Stimulated activated CD4-positive, alpha-beta T cell treated with anti-CD3 and anti-CD28 coated beads, Interleukin-1b, Interleukin-23, amount 100 ng/mL, for 4 hours (primary cell): Measurements from ENCODE around the gene AGBL4.

ENCODE experiments used
- DNase-seq, 2 donors: peaks; one replicate each; pipeline ENCODE4 v3.0.0-alpha.2; 2020; ENCODE audit warnings: low read depth in 2 of 2

Gene AGBL4

GRCh38 chr1:48654606-48655210 is 1369.0 kb downstream of the AGBL4 start:
- no peak for DNase-seq

- DNase-seq: no peak
These were observed 1371.4 kb downstream of the AGBL4 start for GRCh38 chr1:48652334-48652733.

- DNase-seq: no peak
These were observed 1373.9 kb downstream of the AGBL4 start for GRCh38 chr1:48649880-48650279.

DNA sequence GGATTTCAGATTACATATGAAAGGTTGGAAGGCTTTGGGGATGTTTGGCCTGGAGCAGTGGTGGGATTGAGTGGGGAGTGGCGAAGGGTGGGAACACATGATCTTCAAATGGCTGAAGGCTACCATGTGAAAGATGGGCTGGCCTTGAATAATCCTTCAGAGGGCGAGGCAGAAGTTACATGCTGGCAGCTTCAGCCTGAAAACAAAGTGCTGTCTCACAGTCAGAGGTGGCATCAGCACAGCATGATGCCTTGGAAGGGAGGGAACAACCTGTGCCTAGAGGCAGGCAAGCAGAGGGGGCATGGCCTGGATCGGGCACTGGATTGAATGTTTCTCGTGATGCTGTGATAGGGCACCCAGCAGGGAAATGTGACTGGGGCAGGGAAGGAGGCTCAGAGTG is 1377.9 kb downstream of the AGBL4 start:
- no peak for DNase-seq

DNA sequence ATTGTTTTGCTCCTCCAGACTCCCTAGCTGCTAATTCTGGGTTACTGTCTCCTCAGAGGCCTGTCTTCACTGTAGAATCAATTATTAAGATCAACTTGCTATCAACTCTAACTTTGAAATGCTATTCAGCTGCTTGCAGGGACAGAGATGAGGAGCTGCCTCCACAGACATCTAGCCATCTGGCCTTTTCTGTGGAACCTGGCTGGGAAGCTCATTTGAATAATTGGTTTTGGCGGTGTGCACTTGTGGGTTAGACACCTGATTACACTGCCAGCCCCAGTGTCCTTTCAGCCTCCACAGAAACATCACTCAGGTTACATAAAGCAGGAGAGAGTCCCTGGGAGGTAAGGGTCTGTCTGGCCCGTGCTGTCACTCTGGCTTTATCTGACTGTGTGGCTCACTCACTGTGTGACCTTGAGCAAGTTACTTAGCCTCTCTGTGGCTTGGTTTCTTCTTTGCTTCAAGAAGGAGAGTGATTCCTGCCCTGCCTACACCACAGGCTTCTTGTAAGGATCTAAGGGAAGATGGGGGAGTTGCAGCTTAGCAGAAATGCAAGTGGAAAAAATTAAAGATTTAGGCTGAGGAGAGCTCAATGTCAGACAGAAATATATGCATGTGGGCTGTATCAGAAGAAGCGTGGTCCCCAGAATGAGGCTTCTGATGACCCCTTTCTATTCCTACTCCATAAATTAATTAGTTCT is 1378.7 kb downstream of the AGBL4 start:
- DNase-seq: no peak

GRCh38 chr1:48644190-48644900 is 1379.4 kb downstream of the AGBL4 start:
- DNase-seq: no peak

DNA sequence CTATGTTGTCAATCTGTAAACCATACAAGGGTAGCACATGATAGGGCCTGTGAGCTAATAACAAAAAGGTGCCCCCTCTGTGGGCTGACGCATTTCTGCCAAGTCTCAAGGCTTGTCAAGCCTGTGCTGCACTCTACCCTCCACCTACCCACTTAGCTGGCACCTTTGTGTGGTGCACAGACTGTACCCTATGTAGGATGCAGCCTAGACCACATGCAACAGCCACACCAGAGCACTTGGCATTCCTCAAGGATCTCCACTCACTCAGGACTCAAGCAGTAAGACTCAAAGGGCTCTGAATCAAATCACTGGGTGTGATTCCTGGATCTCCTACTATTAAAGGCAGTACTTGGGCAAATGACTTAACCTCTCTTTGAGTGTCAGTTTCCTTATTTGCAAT is 1380.6 kb downstream of the AGBL4 start:
- no peak for DNase-seq

- DNase-seq: no peak
These were observed 1382.8 kb downstream of the AGBL4 start for GRCh38 chr1:48640836-48641492.

- DNase-seq: no peak
These were observed 1393.9 kb downstream of the AGBL4 start for GRCh38 chr1:48629867-48630266.

DNA sequence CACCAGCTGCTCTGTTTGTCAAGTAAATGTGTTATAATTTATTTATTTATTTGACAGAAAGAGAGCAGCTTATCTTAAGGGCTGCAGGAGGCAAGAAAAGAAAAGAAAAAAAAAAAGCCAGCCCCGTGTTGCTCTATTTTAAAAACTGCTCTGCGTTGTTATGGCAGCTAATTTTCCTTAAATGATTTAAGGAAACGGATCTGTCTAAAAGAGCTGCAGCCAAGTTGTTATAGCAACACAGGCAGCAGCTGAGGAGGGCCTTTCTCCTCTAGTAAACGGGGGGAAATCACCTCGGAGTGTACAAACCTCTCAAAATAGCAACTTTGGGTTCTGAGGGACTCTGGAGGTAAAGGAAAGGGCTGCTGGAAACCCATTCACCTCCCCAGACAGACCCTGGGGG is 1396.3 kb downstream of the AGBL4 start:
- no peak for DNase-seq

GRCh38 chr1:48619539-48619938 is 1404.2 kb downstream of the AGBL4 start:
- no peak for DNase-seq

DNA sequence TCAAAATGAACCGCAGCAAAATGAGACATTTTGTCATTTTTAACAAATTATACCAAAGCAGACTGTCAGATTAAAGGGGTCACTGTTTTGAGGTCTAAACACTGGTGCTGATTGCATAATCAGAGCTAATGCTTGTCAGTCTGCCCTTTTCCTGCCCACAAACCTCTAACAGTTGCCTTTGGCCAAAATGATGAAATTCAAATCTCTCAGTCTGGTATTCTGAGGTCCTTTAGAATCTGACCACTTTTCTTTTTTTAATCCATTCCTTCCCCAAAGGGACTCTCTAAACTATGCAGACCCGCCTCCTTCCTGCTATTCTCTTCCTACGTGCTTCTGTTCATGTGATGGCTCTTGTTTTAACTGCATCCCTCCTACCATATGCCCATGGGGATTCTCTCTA is 1406.5 kb downstream of the AGBL4 start:
- no peak for DNase-seq

GRCh38 chr1:48616710-48617109 is 1407.0 kb downstream of the AGBL4 start:
- DNase-seq: no peak

DNA sequence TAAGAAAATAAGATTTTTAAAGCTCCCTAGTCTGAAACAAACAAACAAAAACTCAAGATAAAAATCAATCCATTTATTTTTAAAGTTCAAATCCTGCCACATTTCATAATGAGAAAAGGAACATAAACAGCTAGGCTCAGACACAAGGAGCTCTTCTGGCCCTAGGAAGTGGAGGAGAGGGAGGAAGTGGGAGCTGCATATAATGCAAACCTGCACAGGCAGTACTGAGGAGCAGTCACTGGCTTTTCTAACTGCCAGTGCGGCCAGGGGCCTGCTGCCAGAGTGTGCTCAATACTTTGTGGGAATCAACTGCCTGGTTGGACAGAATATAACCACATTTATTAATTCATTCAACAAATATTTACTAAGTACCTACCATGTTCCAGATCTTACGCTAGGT is 1411.9 kb downstream of the AGBL4 start:
- no peak for DNase-seq

DNA sequence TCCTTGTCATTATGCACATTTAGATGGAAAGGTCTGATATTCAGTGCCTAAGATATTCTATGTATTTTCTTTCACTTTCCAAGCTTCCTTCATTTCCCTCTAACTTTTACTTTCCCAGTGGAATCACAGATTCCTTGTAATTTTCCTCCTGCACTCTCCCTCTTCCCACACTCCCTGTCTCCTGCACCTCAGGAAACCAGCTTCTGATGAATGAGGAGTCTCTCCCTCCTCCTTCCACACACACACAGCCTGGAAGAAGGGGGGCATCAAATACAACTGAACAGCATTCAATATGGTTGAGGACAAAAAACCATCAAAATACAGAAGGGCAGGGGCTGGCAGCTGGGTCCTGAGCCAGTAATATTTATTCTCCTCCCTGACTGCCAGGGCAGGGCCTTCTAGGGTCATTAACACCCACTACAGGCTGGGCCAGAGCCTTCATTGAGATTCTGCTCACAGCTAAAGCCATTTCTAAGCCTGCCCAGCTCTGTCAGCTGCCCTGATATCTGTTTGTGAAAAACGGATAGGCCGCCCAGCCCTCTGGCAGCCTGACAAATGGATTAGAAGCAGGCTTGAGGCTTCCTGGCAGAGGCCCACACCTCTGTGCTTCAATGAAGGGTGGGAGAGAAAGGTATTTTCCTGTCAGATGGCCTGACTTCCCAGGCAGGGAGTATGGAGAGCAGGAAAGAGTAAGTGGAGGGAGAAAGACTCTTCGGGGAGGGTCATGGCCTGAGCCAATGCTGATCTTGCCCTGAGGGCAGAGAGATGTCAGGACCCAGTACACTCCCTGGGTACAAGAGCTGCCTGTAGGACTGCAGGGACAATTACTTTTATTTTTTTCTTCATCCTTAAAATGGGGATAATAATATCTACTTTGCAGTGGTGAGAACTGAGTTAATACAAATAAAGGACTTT is 1412.9 kb downstream of the AGBL4 start:
- DNase-seq: no peak

DNA sequence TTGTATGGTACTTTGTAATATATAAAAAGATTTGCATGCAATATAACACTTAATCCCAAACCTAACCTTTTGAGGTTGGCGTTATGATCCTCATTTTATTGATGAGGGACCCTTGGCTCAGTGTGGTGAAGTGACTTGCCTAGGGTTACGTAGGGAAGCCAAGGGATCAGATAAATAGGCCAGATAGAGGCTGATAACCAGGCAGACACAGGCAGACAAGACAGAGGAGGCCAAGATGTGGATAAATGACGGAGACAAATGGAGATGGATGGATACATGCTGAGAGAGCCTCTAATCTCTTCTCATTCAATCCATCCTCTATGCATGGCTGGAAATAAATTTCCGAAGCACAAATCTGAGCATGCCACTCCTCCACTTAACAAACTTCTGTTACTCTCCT is 1414.9 kb downstream of the AGBL4 start:
- no peak for DNase-seq

GRCh38 chr1:48603222-48603621 is 1420.5 kb downstream of the AGBL4 start:
- no peak for DNase-seq

DNA sequence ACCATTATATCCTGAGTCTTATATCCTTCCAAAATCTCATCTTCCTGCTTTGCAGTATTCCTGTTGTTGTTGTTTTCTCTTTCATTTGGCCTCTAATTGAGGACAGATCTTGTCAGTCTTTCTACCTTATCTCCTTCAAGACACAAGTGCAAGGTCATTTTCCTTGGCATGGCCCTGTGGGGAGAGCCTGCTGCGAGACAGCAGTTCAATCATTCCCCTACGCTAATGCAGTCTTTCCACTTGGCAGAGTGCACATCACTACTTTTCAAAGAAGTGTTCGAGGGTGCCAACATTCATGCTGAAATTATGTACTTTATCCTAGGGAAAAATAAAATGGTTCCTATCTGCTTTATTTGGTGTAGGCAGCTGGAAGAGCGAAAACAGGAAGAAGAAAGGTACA is 1421.4 kb downstream of the AGBL4 start:
- DNase-seq: no peak

DNA sequence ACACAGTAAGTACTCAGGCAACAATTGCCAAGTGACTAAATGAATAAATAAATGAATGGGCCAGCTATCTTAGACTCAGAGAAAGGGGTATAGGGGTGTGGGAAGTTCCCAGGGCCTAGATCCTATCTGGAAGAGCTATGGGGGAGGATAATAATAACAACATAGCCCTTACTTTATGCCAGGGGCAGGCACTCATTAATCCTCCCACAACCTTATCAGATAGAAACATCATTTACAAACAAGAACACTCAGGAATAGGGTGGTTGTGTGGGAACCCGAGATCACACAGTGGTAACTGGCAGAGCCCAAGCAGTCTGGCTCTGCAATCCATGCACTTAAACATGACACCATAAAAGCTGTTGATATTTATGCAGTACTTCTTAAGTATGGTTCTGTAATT is 1423.6 kb downstream of the AGBL4 start:
- DNase-seq: no peak

DNA sequence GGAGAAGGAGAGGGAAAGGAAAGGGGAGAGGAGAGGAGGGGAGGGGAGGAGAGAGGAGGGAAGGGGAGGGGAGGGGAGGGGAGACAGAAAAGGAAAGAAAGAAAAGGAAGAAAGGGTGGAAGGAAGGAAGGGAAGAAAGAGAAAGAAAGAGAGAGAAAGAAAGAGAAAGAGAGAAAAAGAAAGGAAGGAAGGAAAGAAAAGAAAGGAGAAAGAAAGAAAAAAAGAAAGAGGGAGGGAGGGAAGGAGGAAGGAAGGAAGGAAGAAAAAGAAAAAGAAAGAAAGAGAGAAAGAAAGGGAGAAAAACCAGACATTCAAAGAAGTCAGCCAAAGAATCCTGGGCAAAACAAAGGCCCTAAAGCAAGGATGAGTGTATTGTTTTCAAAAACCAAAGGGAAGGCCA is 1426.1 kb downstream of the AGBL4 start:
- no peak for DNase-seq

DNA sequence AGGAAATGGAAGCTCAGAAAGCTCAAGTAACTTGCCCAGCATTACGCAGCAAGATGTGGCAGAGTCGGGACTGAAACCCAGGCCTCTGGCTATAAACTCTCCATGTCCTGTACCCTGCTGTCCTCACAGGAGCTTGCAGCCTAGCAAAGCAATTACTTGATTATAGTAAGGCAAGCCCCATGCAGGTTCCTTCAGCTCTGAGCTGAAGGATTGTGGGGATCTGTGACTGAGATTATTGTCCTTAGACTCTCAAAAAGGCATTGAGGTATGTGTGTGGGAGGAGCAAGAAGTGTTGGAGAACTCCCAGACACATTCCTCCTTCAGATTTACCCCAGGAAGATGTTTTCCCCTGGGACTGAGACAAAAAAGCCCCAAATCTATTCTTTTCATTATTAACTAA is 1427.7 kb downstream of the AGBL4 start:
- DNase-seq: no peak

DNA sequence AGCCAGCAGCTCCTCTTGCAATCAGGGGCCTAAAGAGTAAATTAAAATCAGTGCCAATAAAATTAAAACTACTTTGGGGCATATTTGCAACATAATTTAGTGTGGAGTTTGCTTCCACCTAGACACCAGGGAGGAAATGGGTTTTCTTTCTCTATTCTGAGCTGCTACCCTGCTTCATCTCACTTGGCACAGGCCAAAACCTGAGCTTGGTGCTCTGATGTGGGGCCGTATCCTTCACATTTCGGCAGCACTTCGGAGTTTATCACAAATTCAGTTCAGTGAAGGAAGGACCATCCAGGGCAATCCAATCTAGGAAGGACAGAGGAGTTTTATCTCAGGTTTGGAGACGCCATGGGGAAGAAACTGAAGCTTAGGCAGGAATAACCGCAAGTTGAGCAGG is 1428.1 kb downstream of the AGBL4 start:
- DNase-seq: no peak
